MCF 10A (cell line): Measurements from ENCODE around the gene CEBPZOS. TPM values are rescaled to one million over a fixed set of nuclear protein-coding genes. Genes with fewer than 3 reads are reported as not detected.

ENCODE experiments used
- BruUV-seq: library from RNA; stranded (reverse); fragments of 400-500 nt; replicated peaks from 2 replicates; lab custom pipeline; 2021; lab: Mats Ljungman, UMichigan
- CTCF ChIA-PET: fragments of 300-600 bp; sonication (Branson Sonifier 250); formaldehyde crosslinking; extraction: SDS; loops from one replicate; lab custom pipeline; 2021; ENCODE audit warnings: antibody characterized with exemption, inconsistent platforms; lab: Yijun Ruan, JAX
- POLR2A ChIA-PET: fragments of 300-600, 350-650 bp; sonication (Branson Sonifier 250); formaldehyde crosslinking; extraction: SDS; loops from one replicate; lab custom pipeline; 2020; ENCODE audit warnings: antibody characterized with exemption, inconsistent platforms; lab: Yijun Ruan, JAX
- DNase-seq: peaks from one replicate; pipeline ENCODE4 v3.0.0-alpha.2; 2018; ENCODE audit not compliant: unreplicated experiment
- H3K27ac Mint-ChIP-seq: one replicate; pipeline ENCODE4 v1.8.0; 2022; ENCODE audit warnings: mild to moderate bottlenecking, low read depth, mixed read lengths; ENCODE audit not compliant: unreplicated experiment
- H3K27me3 Mint-ChIP-seq: one replicate; pipeline ENCODE4 v1.8.0; 2022; ENCODE audit warnings: mixed read lengths; ENCODE audit not compliant: insufficient read depth, unreplicated experiment
- H3K36me3 Mint-ChIP-seq: one replicate; pipeline ENCODE4 v1.8.0; 2022; ENCODE audit warnings: mild to moderate bottlenecking, moderate library complexity, mixed read lengths; ENCODE audit not compliant: insufficient read depth, unreplicated experiment
- H3K4me1 Mint-ChIP-seq: one replicate; pipeline ENCODE4 v1.8.0; 2022; ENCODE audit warnings: mixed read lengths; ENCODE audit not compliant: insufficient read depth, unreplicated experiment
- H3K4me3 Mint-ChIP-seq: one replicate; pipeline ENCODE4 v1.8.0; 2022; ENCODE audit warnings: mild to moderate bottlenecking, moderate library complexity, mixed read lengths; ENCODE audit not compliant: unreplicated experiment
- H3K9me3 Mint-ChIP-seq: one replicate; pipeline ENCODE4 v1.8.0; 2022; ENCODE audit warnings: mixed read lengths; ENCODE audit not compliant: unreplicated experiment
- intact Hi-C: fragments of 100-400 bp; cut with micrococcal nuclease; formaldehyde crosslinking; loops from 2 replicates; pipeline ENCODE4 v1.14.1; 2022
- total RNA-seq: library from RNA; stranded (reverse); gene quantifications from 2 replicates; pipeline ENCODE4 v1.2.3, GENCODE V29; 2022
- TF ChIP-seq, protein P1 (sequence below): fragments of 200-600 bp; IDR thresholded peaks from one replicate; pipeline ENCODE4 v1.8.0; 2022; ENCODE audit warnings: antibody characterized with exemption, mild to moderate bottlenecking; ENCODE audit not compliant: unreplicated experiment

The CEBPZOS gene
- total RNA-seq, 1 experiment from 2014 or later, result 38.5 TPM

DNA sequence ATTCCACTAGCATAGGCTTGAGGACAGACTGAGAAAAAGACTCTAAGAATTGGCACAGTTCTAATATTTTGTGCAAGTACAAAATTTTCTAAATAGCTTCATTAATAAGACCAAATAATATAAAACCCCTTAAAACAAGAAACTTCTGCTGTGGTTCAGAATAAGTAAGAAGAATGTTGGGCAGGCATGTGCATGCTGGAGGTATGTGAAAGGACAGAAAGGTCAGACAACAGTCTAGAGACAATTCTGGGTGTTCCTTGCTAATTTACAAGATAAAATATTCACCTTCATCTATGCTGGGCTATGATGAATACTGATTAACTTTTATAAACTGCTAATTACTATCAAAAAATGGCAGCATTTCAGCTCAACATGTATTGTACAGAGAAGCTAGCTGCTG lies 14.9 kb downstream of the CEBPZOS start:
- no peak overlapping the region for H3K27ac Mint-ChIP-seq
- peaks cover 91% of the 10 kb centered on the region for H3K36me3 Mint-ChIP-seq
- TF ChIP-seq, protein P1, sequence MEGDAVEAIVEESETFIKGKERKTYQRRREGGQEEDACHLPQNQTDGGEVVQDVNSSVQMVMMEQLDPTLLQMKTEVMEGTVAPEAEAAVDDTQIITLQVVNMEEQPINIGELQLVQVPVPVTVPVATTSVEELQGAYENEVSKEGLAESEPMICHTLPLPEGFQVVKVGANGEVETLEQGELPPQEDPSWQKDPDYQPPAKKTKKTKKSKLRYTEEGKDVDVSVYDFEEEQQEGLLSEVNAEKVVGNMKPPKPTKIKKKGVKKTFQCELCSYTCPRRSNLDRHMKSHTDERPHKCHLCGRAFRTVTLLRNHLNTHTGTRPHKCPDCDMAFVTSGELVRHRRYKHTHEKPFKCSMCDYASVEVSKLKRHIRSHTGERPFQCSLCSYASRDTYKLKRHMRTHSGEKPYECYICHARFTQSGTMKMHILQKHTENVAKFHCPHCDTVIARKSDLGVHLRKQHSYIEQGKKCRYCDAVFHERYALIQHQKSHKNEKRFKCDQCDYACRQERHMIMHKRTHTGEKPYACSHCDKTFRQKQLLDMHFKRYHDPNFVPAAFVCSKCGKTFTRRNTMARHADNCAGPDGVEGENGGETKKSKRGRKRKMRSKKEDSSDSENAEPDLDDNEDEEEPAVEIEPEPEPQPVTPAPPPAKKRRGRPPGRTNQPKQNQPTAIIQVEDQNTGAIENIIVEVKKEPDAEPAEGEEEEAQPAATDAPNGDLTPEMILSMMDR, result no peak
- POLR2A ChIA-PET, result interaction anchor here (1.0 to 1.7 kb wide), 5 partner anchors 12 to 127 kb away, joined by 3 to 8 read pairs (median 5); partner anchors contain the start of genes CEBPZ, GPATCH11, HEATR5B and NDUFAF7
- CTCF ChIA-PET, result interaction anchor here (0.9 kb wide), 1 partner anchor 42 kb away, joined by 3 read pairs; no protein-coding TSS in a partner anchor
- no peak for DNase-seq
- no peak overlapping the region for H3K4me3 Mint-ChIP-seq
- peaks cover 10% of the 10 kb centered on the region for H3K9me3 Mint-ChIP-seq
- BruUV-seq, result no TSS peak
- H3K27me3 Mint-ChIP-seq, result no peaks in the 10 kb centered on the region
- H3K4me1 Mint-ChIP-seq, result peaks cover 6% of the 10 kb centered on the region
- intact Hi-C loops, result no loop called here

DNA sequence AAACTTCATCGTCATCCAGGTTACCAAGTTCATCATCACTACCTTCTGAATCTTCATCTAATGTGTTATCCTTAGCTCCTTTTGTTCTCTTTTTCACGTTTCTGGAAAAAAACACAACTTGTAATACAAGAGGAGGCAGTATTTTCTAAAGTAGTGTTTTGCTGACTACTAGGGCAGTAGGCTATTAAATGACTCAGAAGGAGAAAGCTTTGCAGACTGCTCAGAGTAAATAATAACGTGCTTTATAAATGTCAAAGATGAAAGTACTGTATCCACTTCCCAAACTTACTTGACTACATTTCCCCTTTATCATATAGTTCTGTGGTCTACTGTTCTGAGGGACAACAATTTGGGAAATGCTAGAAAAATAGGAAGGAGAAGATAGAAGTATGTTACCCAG lies 15.6 kb downstream of the CEBPZOS start:
- ChIA-PET CTCF (interaction anchor here (0.9 kb wide), 1 partner anchor 43 kb away, joined by 3 read pairs; no protein-coding TSS in a partner anchor), POLR2A (interaction anchor here (1.0 to 1.7 kb wide), 4 partner anchors 11 to 128 kb away, joined by 3 to 8 read pairs (median 6); partner anchors contain the start of genes CEBPZ, GPATCH11, HEATR5B and NDUFAF7)
- Mint-ChIP-seq H3K27ac (no peak overlapping the region), H3K4me3 (no peak overlapping the region), H3K27me3 (no peaks in the 10 kb centered on the region), H3K4me1 (peaks cover 6% of the 10 kb centered on the region), H3K9me3 (peaks cover 10% of the 10 kb centered on the region), H3K36me3 (peaks cover 91% of the 10 kb centered on the region)
- no peak for DNase-seq
- TF ChIP-seq, protein P1, result no peak
- intact Hi-C loops, result no loop called here
- no TSS peak for BruUV-seq

- no TSS peak for BruUV-seq
- CTCF ChIA-PET, result interaction anchor here (0.5 to 1.0 kb wide), 3 partner anchors 47 to 676 kb away, joined by 3 to 5 read pairs (median 3); no protein-coding TSS in a partner anchor
- no peak overlapping the region for H3K4me3 Mint-ChIP-seq
- TF ChIP-seq, protein P1, result no peak
- POLR2A ChIA-PET, result interaction anchor here (1.5 to 2.7 kb wide), 2 partner anchors 9 to 17 kb away, joined by 5 to 14 read pairs; partner anchors contain the start of genes CEBPZ and NDUFAF7
- peaks cover 6% of the 10 kb centered on the region for H3K4me1 Mint-ChIP-seq
- H3K9me3 Mint-ChIP-seq, result no peaks in the 10 kb centered on the region
- H3K27me3 Mint-ChIP-seq, result no peaks in the 10 kb centered on the region
- peaks cover 85% of the 10 kb centered on the region for H3K36me3 Mint-ChIP-seq
- H3K27ac Mint-ChIP-seq, result no peak overlapping the region
- intact Hi-C loops, result no loop called here
- no peak for DNase-seq
These were observed 19.0 kb downstream of the CEBPZOS start for GRCh38 chr2:37215250-37215649.

GRCh38 chr2:37219046-37219445 lies 22.8 kb downstream of the CEBPZOS start:
- ChIA-PET CTCF (interaction anchor here (0.9 to 1.1 kb wide), 3 partner anchors 16 to 50 kb away, joined by 3 to 5 read pairs (median 4); no protein-coding TSS in a partner anchor), POLR2A (interaction anchor here (0.6 to 3.6 kb wide), 8 partner anchors 9 to 577 kb away, joined by 3 to 13 read pairs (median 3); partner anchors contain the start of genes CEBPZ and NDUFAF7)
- no TSS peak for BruUV-seq
- TF ChIP-seq, protein P1, result no peak
- no peak for DNase-seq
- no peaks in the 10 kb centered on the region for H3K9me3 Mint-ChIP-seq
- H3K27ac Mint-ChIP-seq, result no peak overlapping the region
- no peak overlapping the region for H3K4me3 Mint-ChIP-seq
- H3K36me3 Mint-ChIP-seq, result peaks cover 83% of the 10 kb centered on the region
- H3K4me1 Mint-ChIP-seq, result no peaks in the 10 kb centered on the region
- H3K27me3 Mint-ChIP-seq, result no peaks in the 10 kb centered on the region
- intact Hi-C loops, result no loop called here
